Measurements from ENCODE around the gene TRPM4. TPM values are rescaled to one million over a fixed set of nuclear protein-coding genes. Genes with fewer than 3 reads are reported as not detected.

Gene TRPM4
- total and polyA plus RNA-seq, 12 donors: 20.4 to 100 (median 33.0) TPM

DNA sequence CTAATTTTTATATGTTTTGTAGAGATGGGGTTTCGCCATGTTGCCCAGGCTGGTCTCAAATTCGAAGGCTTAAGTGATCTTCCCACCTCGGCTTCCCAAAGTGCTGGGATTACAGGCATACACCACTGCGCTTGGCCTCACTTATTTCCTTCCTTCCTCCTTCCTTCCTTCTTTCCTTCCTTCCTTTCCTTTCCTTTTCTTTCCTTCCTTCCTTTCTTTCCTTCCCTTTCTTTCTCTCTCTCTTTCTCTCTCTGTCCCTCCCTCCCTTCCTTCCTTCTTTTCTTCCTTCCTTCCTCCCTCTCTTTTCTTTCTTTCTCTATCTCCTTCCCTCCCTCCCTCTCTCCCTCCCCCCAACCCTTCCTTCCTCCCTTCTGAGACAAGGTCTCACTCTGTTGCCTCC lies 36.8 kb downstream of the TRPM4 start:
- intact Hi-C loops (cut with DNase I): no loop called here
- 84 to 91% methylated on average over 4 of the region's 4 CpGs for WGBS, 2 donors

DNA sequence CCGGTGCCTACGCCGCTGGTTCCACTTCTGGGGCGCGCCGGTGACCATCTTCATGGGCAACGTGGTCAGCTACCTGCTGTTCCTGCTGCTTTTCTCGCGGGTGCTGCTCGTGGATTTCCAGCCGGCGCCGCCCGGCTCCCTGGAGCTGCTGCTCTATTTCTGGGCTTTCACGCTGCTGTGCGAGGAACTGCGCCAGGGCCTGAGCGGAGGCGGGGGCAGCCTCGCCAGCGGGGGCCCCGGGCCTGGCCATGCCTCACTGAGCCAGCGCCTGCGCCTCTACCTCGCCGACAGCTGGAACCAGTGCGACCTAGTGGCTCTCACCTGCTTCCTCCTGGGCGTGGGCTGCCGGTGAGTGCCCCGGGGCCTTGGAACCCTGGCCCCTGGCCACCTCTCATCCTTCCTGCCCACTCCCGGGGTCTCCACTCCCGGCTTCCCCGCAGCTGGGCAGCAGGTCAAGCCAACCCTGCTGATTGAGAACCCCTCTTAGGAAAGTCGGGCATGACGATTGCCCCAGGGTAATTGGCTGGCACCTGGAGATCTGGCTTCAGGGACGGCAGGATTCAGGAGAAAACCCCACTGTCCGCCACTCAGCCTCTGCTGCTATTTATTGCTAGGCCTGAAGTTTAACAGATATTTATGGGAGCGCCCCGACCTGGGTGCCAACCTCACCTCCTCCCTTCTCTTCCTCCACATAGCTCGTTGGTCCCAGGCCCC lies 39.1 kb downstream of the TRPM4 start:
- Histone ChIP-seq H3K27ac (peak overlapping the region; percentile 40 to 75 (median 54)), H3K36me3 (peaks cover 0 to 94% (median 34%) of the 10 kb centered on the region in 9 donors), H3K4me3 (peak overlapping the region in 1 of 10 donors; percentile 10), H3K4me1 (peaks cover 0 to 31% (median 5%) of the 10 kb centered on the region in 9 donors), H3K27me3 (no peaks in the 10 kb centered on the region), H3K9me3 (no peaks in the 10 kb centered on the region)
- ATAC-seq (peak; percentile 69 to 92 (median 86)), DNase-seq (peak; percentile 45 to 62)
- 53 to 65% methylated on average over 36 to 40 of the region's 40 CpGs for WGBS, 2 donors
- intact Hi-C loops (cut with DNase I): loop anchor here in 5 of 10 donors (5.0 kb wide), 4 partner anchors 39 to 94 kb away; partner anchors contain the start of genes HRC (in 2 of the 5) and TRPM4 (in 2 of the 5)
- TF ChIP-seq, protein P1, sequence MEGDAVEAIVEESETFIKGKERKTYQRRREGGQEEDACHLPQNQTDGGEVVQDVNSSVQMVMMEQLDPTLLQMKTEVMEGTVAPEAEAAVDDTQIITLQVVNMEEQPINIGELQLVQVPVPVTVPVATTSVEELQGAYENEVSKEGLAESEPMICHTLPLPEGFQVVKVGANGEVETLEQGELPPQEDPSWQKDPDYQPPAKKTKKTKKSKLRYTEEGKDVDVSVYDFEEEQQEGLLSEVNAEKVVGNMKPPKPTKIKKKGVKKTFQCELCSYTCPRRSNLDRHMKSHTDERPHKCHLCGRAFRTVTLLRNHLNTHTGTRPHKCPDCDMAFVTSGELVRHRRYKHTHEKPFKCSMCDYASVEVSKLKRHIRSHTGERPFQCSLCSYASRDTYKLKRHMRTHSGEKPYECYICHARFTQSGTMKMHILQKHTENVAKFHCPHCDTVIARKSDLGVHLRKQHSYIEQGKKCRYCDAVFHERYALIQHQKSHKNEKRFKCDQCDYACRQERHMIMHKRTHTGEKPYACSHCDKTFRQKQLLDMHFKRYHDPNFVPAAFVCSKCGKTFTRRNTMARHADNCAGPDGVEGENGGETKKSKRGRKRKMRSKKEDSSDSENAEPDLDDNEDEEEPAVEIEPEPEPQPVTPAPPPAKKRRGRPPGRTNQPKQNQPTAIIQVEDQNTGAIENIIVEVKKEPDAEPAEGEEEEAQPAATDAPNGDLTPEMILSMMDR (IDR thresholded peaks at IDR 0.05): no peak

More for the DNA sequence above, 36.8 kb downstream of the TRPM4 start:
- TF ChIP-seq, protein P1 (IDR thresholded peaks at IDR 0.05): no peak
- peaks cover 0 to 39% (median 7%) of the 10 kb centered on the region in 9 donors for H3K4me1 ChIP-seq
- H3K27ac ChIP-seq: no peak overlapping the region
- ATAC-seq (no peak), DNase-seq (no peak)
- no peaks in the 10 kb centered on the region for H3K27me3 ChIP-seq
- H3K4me3 ChIP-seq: no peak overlapping the region
- H3K9me3 ChIP-seq: no peaks in the 10 kb centered on the region
- peaks cover 0 to 94% (median 34%) of the 10 kb centered on the region in 9 donors for H3K36me3 ChIP-seq

DNA sequence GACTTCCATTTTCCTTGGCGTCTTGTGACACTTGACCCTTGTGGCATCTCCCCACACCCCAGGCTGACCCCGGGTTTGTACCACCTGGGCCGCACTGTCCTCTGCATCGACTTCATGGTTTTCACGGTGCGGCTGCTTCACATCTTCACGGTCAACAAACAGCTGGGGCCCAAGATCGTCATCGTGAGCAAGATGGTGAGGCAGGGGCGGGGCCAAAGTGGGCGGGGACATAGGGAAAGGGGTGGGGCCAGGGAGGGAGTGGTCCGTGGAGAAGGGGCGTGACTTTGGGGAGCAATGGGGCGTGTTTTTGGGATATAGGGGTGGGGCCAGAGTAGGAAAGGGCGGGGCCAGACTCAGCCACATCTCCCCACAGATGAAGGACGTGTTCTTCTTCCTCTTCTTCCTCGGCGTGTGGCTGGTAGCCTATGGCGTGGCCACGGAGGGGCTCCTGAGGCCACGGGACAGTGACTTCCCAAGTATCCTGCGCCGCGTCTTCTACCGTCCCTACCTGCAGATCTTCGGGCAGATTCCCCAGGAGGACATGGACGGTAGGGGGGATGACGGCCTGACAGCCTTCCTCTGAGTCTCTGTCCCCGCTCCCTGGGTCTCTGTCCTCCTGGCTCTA lies 42.8 kb downstream of the TRPM4 start:
- ATAC-seq: peak in 1 of 8 donors; percentile 23
- H3K4me3 ChIP-seq: no peak overlapping the region
- 89 to 93% methylated on average over 29 of the region's 29 CpGs for WGBS, 2 donors
- no peaks in the 10 kb centered on the region for H3K9me3 ChIP-seq
- DNase-seq: no peak
- no peaks in the 10 kb centered on the region for H3K27me3 ChIP-seq
- intact Hi-C loops (cut with DNase I): loop anchor here in 5 of 10 donors (2.0 to 10.0 kb wide), 3 partner anchors 103 to 206 kb away; partner anchors contain the start of genes GYS1 (in 2 of the 5) and RUVBL2 (in 2 of the 5)
- peaks cover 0 to 36% (median 5%) of the 10 kb centered on the region in 9 donors for H3K4me1 ChIP-seq
- no peak overlapping the region for H3K27ac ChIP-seq
- peaks cover 0 to 95% (median 40%) of the 10 kb centered on the region in 9 donors for H3K36me3 ChIP-seq
- TF ChIP-seq, protein P1 (IDR thresholded peaks at IDR 0.05): no peak

DNA sequence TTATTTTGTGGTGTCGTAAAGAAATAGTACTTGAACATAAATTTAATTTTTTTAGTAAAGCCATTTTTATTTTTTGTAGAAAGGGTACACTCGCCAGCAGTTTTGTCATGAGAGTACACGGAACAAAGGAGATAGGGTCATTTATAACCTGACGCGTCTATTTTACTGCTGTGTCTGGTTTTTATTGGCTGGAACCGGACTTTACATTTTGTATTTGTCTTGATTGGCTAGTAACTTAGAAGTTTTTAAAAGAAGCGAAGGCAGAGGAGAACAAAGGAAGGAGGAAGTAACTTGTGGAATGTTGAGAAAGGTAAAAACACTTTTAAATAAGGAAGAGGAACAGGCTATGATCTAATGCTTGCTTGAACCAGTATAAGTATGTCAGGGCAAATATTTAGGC lies 43.5 kb downstream of the TRPM4 start:
- DNase-seq: no peak
- no peak overlapping the region for H3K27ac ChIP-seq
- H3K27me3 ChIP-seq: no peaks in the 10 kb centered on the region
- 92 to 93% methylated on average over 7 of the region's 7 CpGs for WGBS, 2 donors
- H3K4me1 ChIP-seq: peaks cover 0 to 33% (median 5%) of the 10 kb centered on the region in 9 donors
- no peak overlapping the region for H3K4me3 ChIP-seq
- intact Hi-C loops (cut with DNase I): loop anchor here in 5 of 10 donors (2.0 to 10.0 kb wide), 3 partner anchors 104 to 206 kb away; partner anchors contain the start of genes GYS1 (in 2 of the 5) and RUVBL2 (in 2 of the 5)
- H3K9me3 ChIP-seq: no peaks in the 10 kb centered on the region
- no peak for ATAC-seq
- H3K36me3 ChIP-seq: peaks cover 0 to 96% (median 45%) of the 10 kb centered on the region in 9 donors
- TF ChIP-seq, protein P1 (IDR thresholded peaks at IDR 0.05): no peak
